AG10803 (cell line): Measurements from ENCODE around the gene BHLHE40.

Source experiments
- DNase-seq: peaks from one replicate; pipeline ENCODE4 v3.0.0; 2010; ENCODE audit warnings: low read depth
- H3K4me3 ChIP-seq: 2 replicates; pipeline ENCODE4 v1.5.1; 2011; ENCODE audit warnings: mild to moderate bottlenecking, low read length, control low read depth
- CTCF ChIP-seq: conservative IDR thresholded peaks from 2 replicates; pipeline ENCODE4 v1.5.1; 2011; ENCODE audit warnings: mild to moderate bottlenecking, low read length, control low read depth, inconsistent platforms

BHLHE40 gene

GRCh38 chr3:4996771-4997291, 17.6 kb downstream of the BHLHE40 start:
- H3K4me3 ChIP-seq: no peak overlapping the region
- no peak for TF ChIP-seq CTCF
- DNase-seq: no peak

- DNase-seq: no peak
- no peak for TF ChIP-seq CTCF
Observed at GRCh38 chr3:4997946-4998345, 18.7 kb downstream of the BHLHE40 start.

DNA sequence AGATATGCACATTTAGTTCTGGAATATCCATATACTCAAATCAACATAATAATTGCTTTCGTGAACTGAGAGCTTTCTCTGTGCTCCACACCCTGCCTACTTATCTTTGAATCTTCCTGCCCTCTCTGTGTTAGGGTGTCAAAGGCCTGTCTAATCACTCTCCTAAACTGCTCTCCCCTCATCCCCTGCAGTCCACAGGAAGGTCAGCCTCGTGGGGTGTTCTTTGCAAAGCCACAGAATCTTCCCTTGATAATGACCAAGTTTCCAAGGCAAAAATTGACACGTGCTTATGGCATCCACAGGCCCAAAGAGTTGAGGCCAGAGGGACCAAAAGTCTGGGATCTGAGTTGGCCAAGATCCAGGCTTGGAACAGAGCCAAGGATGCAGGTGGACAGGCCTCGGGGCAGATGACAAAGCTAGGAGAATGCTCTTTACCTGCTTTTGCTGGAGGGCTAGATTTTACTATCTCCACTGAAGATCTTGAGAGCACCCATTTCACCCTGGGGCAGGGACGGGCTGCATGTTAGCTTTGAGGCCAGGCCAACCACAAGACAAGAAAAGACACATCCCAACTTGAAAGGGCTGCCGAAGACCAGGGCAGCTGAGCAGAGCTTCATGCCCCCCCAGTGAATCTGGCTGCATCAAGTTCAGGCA, 20.4 kb downstream of the BHLHE40 start:
- no peak for DNase-seq
- no peak for TF ChIP-seq CTCF
- H3K4me3 ChIP-seq: no peak overlapping the region

More at GRCh38 chr3:4997946-4998345, 18.7 kb downstream of the BHLHE40 start:
- no peak overlapping the region for H3K4me3 ChIP-seq

- no peak for TF ChIP-seq CTCF
- no peak overlapping the region for H3K4me3 ChIP-seq
- no peak for DNase-seq
Observed at GRCh38 chr3:5001135-5001534, 21.9 kb downstream of the BHLHE40 start.

DNA sequence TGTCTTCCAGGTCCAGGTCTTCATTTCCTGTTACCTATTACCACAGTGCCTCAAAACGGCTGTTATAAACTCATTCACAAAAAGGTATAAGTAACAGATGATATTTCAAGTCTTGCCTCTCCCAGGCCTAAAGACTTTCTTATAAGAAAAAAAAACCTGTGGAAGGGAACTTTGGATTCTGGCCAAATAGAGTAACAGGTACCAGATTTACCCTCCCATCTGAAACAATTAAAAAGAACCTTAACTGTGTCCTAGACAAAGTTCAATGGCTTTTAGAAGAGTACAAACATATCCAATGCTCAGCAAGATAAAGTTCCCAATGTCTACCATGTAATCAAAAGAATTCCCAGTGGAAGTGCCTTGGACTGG, 22.6 kb downstream of the BHLHE40 start:
- no peak for DNase-seq
- no peak overlapping the region for H3K4me3 ChIP-seq
- TF ChIP-seq CTCF: no peak

DNA sequence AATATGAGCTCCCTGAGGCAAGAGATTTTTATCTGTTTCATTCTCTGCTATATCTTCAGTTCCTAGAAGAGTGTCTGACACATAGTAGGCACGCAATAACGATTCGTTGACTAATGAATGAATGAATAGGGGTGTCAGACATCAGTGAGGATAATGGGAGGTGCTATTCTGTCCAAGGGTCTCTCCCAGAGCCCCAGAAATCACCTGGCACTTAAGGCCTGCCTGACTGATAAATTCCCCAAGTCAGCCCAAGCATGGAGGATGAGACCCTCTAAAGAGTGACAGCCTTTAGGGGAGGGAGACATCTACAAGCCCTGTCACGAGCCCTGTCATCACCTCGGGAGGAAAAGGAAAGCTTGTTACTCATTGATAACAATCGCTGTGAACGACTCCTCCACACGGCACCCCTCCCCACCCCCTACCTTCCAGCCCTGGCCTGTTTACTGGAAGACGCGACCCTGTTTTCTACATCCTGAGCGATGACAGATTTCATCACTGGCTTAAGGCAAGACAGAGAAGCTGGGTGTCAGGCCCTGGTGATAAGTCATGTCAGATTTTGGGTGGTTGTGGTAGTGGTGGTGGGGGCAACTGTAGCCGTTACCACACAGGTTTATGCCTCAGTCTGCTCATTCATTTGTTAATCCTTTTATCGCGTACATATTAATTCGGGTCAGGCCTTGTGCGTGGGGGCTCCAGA, 23.1 kb downstream of the BHLHE40 start:
- TF ChIP-seq CTCF: no peak

DNA sequence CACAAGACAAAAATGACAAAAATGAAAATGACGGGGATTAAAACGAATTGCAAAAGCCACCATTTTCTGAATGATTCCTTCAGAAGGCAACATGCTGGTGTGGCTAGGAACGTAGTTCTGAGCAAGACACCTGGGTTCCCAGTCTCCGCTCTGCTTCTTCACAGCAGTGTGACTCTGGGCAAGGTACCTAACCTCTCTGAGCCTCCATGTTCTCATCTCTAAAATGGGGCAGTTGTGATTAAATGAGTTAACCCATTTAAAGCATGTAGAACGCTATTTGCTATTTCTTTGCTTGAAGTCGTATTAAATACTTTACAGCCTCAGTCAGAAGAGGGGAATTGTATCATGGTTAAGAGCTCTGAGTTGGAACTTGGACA, 23.6 kb downstream of the BHLHE40 start:
- no peak overlapping the region for H3K4me3 ChIP-seq
- no peak for DNase-seq
- no peak for TF ChIP-seq CTCF

More for the DNA sequence above, 23.1 kb downstream of the BHLHE40 start:
- H3K4me3 ChIP-seq: no peak overlapping the region
- DNase-seq: no peak
